Retinal pigment epithelial cell (primary cell): ENCODE results near the gene GCG.

Experiments
- DNase-seq: peaks from one replicate; pipeline ENCODE4 v3.0.0-alpha.2; 2010; ENCODE audit warnings: low read depth
- H3K4me3 ChIP-seq: 2 replicates; pipeline ENCODE4 v1.5.1; 2011; ENCODE audit warnings: mild to moderate bottlenecking, low read length, control low read depth, moderate library complexity
- CTCF ChIP-seq: conservative IDR thresholded peaks from 2 replicates; pipeline ENCODE4 v1.5.1; 2011; ENCODE audit warnings: low read depth, low read length, control low read depth, inconsistent platforms

GCG gene

GRCh38 chr2:162153608-162154224, 1.7 kb upstream of the GCG start:
- DNase-seq: peak; percentile 13
- no peak overlapping the region for H3K4me3 ChIP-seq
- TF ChIP-seq CTCF: peak; percentile 90

- no peak for DNase-seq
- H3K4me3 ChIP-seq: no peak overlapping the region
- no peak for TF ChIP-seq CTCF
These were observed 2.1 kb downstream of the GCG start for GRCh38 chr2:162149940-162150339.

GRCh38 chr2:162149466-162149865, 2.6 kb downstream of the GCG start:
- DNase-seq: no peak
- no peak overlapping the region for H3K4me3 ChIP-seq
- no peak for TF ChIP-seq CTCF

GRCh38 chr2:162148956-162149355, 3.1 kb downstream of the GCG start:
- no peak overlapping the region for H3K4me3 ChIP-seq
- no peak for DNase-seq
- TF ChIP-seq CTCF: no peak

- H3K4me3 ChIP-seq: no peak overlapping the region
- no peak for TF ChIP-seq CTCF
- DNase-seq: no peak
These were observed 8.1 kb downstream of the GCG start for GRCh38 chr2:162143969-162144368.

GRCh38 chr2:162138310-162138709, 13.7 kb downstream of the GCG start:
- no peak overlapping the region for H3K4me3 ChIP-seq
- no peak for TF ChIP-seq CTCF
- DNase-seq: no peak

GRCh38 chr2:162127422-162127821, 24.6 kb downstream of the GCG start:
- no peak overlapping the region for H3K4me3 ChIP-seq
- DNase-seq: no peak
- no peak for TF ChIP-seq CTCF
